Activated CD8-positive, alpha-beta memory T cell treated with anti-CD3 and anti-CD28 coated beads for 48 hours (primary cell): Measurements from ENCODE around the gene MFNG.
"Not testable (repeated sequence)": the region's sequence is repeated elsewhere in the genome, so short reads cannot be mapped to it uniquely, and the experiment has no call there.

Experiments used
- DNase-seq, 3 experiments: peaks; one replicate each; pipeline ENCODE4 v3.0.0-alpha.2; 2020; ENCODE audit warnings: low read depth in 2 of 3, low spot score in 2 of 3

Gene MFNG

DNA sequence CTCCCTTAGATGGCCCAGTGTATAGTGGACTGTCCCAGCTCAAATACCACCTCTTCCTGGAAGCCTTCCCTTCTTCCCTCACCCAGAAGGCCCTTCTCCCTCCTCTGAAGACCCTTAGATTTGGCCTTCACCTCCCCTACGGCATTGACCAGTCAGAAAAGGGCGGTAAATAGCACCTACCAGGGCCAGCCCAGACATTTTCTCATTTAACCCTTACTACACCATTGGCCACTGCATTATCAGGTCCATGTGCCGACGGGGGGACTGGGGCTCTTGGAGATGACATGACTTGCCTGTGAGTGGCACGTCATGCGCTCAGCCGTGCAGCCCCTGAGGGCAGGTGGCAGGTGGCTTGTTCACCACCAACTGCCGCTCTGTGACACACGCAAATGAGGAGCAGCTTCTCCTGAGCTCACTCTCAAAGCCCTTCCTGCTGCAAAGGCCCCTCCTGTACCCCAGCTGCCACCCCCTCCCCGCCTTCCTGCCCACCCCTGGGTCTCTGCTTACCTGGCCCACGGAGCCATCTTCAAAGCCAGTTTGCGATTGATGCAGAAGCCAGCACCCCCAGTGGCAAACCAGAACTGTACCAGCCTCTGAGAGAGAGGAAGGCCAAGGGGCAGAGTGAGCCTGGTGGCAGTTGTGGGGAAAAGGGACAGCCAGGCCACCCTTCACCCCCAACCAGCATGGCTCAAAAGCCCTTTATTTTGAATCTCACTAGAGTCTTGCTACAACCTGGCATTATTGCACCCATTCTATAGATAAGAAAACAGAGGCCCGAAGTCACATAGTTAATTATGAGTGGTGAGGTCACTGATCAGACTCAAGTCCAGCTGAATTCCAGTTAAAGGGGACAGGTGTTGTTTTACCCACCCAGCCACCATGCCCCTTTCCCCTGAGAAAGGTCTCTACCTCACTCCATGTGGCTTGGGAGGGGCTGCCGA is 9.5 kb downstream of the MFNG start:
- no peak for DNase-seq

DNA sequence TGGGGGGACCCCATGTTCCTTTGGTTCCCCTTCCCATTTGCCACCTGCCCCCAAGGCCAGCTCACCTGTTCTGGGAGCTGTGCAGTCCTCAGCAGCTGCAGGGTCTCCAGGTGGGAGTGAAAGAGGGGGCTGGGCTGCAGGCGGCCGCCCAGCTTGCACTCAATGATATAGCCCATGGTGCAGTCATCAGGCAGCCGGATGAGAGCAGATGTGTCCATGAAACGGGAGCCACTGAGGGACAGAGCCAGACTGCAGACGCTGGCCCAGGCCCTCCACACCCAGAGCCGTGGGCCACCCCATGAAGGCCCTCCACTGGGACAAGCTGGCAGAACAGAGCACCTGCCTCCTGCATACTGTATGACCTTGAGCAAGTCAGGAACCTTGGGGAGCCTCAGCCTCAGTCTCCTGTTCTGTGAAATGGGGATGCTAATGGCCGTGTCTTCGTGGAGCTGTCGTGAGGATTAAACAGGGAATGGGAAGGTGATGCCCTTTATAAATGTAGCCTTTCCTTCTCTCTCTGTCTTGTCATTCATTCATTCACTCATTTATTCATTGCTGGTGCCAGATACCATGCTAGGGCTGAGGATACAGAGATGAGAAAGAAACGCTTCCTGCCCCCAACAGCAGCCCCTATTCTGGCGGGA is 11.6 kb downstream of the MFNG start:
- no peak for DNase-seq

DNA sequence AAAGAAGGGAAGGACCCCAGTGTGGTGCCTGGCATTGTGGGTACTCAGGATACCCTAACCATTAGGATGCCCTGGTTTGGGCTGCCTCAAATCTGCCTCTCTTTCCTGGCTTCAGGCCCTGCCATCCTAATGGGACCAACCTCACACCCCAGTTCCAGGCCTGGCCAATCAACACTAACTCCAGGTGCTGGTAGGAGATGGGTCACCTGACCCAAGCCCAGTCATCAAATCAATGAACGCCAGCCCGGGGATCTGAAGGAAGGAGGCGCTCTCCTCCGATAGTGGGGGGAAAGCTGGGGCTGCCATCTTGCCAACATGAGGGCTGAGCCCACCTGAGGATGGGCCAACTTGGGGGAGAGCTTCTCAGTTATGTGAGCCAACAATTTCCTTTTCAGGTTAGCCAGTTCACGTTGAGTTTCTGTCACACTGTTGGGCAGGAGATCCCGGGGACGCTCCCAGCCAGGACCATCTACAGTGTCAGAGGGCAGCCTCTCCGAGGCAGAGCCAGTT is 12.7 kb downstream of the MFNG start:
- no peak for DNase-seq

DNA sequence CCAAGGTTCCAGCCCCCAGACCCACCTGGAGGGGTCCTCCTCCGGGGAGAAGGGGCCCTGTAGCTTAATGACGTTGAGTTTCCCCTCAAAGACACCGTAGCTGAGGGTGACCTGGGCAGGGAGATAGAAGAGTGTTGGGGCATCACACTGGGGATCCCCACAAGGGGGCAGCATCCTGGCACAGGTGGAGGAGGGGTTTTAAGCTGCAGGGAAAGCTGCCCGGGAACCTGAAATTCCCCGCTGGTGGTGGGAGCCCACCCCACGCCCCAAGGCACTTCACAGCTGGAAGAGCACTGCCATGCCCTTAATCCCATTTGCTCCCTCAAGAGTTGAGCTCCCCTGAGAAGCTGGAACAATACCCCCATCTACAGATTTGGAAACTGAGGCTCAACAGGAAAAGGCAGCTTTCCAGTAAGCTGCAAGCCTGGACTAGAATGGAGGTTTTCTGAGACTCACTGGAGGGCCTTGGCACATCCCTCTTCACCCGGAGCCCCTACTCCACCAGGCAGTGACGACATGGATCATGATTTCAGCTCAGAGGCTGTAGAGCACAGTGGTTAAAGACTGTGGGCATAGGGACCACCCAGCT is 13.7 kb downstream of the MFNG start:
- no peak for DNase-seq

DNA sequence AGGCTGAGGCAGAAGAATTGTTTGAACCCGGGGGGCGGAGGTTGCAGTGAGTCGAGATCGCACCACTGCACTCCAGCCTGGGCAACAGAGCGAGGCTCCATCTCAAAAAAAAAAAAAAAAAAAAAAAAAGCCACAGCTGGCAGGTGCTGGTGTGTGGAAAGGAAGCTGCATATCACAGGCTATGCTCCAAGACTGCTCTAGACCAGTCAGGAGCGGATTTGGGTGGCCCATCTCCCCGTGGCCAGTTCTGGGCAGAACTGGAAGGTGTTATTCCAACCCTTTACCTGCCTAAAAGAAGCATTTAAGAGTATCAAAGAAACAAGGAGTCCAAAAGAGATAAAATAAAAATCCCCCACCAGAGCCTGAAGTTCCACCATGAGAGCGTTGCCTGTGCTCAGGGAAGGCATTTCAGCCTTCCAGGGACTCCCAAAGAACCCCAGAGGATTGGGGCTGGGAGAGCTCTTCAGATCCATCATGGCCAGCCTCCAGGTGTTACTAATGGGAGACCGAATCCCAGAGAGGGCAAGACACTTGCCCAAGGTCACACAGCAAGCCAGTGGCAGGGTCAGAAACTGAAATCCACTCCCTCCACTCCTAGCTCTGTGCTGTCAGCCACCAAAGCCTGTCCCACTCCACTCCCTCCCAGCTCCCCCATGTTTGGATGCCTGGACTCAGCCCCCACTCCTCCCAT is 14.3 kb downstream of the MFNG start:
- DNase-seq: no peak

DNA sequence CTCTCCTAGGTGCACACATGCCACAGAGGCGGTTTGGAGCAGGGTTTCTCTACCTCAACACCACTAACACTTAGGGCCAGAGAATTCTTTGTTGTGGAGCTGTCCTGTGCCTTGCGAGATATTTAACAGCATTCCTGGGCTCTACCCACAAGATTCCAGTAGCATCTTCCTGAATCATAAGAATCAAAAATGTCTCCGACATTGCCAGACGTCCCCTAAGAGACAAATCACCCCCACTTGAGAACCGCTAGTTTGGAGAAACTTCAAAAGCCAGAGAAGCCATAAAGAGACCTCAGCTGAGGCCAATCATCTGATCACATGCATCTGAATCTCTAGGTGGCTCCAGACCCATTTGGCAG is 16.1 kb downstream of the MFNG start:
- DNase-seq: no peak

DNA sequence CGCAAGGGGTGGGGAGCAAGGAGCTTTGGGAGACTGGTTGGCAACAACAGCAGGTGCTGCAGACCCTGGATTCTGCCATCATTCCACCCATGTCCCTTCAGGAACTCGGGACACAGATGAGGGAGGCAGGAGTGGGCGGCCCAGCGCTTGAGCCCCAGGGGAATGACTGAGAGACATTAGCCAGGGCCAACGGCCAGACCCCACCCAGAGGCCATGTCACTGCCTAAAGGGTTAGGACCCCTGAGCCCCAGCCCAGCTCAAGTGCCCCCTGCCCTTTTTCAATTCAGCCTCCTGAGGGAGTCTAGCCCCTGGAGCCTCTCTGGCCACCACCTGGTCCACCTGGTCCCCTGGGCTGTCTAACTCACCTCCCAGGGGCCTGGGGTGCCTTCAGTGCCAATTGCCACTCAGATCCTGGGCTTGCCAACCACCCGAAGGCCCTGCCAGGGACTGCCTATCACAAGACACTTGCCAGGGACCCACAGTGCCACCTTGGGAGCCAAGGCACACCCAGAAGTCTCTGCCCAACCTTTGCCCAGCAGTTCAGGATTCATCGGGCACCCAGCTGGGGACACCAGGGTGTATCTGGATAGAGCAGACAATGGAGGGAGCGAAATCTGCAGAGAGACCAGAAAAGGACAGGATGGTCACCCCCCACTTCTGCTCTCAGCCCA is 16.6 kb downstream of the MFNG start:
- DNase-seq: no peak

DNA sequence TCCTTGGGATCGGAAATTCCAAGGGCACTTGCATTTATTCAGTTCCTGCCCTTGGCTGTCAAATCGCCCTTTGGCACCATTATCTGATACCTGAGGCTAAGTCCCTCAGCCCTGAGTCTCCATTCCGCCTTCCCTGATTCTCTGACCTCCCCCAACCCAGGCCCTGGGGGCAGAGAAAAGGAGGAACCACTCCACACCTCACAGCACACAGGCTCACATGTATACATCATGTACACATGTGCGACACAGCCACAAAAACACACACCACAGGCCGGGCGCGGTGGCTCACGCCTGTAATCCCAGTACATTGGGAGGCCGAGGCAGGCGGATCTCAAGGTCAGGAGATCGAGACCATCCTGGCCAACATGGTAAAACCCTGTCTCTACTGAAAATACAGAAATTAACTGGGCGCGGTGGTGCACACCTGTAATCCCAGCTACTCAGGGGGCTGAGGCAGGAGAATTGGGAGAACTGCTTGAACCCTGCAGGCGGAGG is 17.9 kb downstream of the MFNG start:
- not testable (repeated sequence) for DNase-seq

DNA sequence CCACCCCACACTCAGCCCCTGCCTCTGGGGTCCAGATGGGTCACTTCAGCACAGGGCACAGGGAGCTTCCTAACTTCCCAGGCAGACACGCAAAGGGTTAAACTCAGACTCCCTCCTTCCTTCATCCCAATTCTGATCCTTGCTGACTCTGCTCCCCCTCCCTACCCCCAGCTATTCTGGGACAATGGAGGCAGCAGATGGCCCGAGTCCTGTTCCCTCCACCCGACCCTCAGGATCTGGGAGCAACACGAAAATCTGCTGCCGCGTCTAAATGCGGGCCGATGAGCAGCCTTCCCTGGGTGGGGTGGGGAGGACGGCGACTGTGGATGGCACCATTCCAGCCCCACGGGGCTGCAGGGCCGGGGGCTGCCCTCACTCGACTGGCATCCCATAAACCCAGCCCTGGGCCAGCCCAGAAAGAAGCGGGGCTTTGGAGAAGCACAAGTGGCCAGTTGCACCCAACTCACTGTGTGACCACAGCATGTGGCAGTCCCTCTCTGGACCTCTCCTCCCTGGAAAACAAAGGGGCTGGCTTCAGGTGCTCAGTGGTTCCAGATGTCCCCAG is 18.7 kb downstream of the MFNG start:
- no peak for DNase-seq

DNA sequence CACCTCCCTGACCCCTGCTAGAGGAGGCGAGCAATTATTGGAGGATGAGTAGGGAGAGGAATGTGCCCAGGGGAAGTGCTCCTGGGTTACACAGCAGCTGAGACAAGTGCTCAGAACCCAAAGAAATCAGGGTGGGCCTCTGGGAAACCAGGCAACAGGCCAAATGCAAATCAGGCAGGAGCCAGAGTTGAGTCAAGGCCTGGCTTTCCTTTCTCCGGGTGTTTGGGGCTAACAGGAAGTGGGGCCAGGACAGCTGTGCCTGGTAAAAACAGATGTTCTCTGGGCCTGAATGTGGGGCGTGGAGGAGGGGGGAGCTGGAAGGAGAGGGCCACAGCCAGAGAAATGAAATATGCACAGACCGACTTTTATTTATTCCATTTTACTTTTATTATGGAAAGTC is 22.0 kb downstream of the MFNG start:
- DNase-seq: no peak

DNA sequence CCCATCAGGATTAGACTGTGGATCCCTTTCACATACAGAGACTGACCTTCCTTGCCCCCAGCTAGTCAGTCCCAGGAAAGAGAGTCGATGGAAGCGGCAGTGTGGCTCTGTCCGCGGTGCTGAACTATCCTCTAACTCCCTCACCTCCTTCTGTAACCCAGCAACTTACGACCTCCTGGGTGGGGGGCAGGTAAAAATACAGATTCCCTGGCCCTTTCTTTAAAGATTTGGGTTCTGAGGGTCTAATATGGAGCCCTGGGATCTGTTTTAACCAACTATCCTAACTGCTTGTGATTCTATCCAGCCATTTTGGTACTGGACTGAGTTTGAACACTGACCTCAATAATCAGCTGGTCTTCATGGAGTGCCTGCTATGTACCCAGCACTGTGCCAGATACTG is 23.2 kb downstream of the MFNG start:
- no peak for DNase-seq

DNA sequence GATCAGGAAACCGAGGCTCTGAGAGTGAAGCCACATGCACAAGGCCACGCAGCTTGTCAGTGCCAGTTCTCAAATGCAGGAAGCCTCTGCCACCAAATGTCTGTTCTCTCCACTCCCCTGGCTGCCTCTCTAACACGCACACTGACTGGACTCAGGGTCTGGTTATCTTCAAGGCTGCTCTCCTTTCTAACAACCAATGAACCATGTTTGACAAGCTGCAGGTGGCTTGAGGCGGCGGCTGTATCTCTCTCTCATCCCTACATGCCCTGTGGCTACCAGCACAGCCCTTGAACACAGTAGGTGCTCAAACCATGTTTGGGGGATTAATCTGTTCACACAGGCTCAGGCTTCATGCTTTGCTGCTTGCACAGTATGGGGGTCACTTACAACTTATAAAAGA is 23.7 kb downstream of the MFNG start:
- no peak for DNase-seq

DNA sequence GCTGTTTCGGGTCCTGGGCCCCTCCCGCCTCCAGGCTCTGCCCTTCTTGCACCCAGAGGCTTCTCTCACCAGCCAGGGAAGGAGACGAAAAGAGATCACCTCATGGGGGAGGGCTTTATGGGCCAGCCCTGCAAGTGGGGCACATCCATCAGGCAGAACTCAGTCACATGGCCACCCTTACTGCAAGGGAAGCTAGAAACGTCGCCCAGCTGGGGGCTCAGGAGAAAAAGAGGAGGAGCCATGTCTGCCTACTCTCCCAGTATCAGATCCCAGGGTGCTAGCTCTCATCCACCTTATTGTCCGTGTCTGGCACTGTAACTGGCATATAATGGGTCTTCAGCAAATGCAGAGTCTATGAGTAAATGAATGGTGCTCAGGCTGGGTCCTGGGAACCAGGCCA is 24.2 kb downstream of the MFNG start:
- no peak for DNase-seq

DNA sequence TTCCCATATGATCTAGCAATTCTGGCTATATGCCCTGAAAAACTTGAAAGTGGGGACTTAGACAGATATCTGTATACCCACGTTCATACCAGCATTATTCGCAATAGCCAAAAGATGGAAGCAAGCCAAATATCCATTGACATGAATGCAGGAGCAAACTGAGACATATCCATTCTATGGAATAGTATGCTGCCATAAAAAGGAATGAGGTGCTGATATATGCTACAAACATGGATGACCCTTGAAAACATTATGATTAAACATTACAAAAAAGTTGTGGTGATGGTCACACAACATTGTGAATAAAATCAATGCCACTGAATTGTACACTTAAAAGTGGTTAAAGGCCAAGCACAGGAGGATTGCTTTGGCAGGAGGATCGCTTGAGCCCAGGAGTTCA is 25.5 kb downstream of the MFNG start:
- DNase-seq: no peak

DNA sequence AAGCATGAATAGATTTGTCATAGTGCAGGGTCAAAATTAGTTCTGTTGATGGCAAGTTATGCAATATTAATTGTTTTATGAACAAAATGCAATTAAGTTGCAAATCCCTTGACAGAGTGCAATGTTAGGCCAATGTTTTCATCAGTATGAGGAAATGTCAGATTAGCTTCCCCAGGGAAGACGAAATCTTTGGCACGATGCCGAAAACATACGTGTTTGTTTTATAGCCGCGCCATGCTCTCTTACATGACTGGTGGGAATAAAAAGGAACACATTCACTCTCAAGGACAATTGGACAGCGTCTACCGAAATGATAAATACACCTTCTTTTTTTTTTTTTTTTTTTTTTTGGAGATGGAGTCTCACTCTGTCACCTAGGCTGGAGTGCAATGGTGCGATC is 27.0 kb downstream of the MFNG start:
- no peak for DNase-seq

DNA sequence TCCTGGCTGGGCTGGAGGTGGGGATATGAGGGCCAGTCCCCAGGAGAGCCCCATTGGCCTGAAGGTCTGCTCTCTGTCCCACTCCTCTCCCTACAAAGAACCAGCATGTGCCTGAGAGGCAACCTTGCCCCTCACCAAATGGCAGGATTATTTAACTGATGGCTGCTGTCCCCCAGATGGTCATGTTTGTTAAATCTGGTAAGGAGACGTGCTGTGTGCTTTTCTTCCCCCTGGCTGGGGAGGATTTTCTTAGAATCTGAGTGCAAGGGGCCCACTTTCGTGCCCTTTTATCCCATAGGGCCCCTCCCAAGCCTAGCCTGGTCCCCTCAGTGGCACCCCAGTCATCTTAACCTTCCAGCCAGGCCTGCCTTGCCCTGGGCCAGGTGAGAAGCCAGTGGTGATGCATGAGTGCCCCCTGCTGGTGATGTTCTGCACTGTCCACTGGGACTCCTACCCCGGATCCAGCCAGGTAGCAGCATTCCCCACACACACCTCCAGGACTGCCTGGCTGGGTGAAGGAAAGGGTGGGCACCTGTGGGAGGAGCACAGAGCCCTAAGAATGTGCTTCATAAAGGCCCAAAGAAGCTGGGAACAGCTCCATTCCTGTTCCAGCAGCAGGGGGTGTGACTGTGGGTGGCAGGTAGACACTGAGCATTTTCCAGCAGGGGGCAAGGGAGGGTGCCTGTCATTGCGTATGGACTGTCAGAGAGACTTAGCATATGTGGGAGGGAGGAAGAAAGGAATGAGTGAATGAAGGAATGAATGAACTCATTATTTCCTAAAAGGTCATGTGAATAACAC is 28.9 kb downstream of the MFNG start:
- DNase-seq: peak; percentile 50 to 93 (median 89)

DNA sequence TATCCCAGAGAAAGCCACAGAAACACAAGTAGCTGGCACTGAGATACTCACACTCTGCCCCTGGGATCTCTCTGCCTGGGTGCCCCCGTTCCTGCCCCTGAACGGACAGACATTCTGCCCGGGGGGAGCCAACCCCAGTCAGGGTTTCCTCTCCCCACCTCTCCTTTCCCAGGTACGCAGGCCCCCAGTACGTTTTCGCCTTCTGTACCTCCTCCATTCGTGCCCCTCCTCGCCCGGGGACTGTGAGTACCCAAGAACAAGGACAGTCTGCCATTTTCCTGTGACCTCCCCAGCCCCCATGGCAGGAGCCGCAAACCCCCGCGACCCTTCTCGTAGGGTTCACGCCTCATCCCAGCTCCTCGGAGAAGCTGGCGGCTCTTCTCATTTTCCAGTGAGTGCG is 29.8 kb downstream of the MFNG start:
- DNase-seq: no peak

DNA sequence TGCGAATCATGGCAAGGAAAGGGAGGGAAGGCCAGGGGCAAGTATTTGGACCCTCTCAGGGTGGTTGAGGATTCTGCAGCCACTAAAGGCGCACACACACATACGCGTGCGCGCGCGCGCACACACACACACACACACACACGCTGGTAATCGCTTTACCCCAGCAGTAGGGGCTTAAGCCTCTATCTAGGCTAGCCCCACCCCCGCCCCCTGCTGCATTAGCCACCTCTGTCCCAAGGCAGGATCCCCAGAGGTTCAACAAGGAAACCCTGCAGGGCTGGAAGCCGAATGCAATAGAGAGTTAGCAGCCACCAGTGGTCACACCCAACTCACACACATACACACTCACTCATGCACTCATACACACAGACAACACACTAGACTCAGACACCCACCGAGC is 30.3 kb downstream of the MFNG start:
- DNase-seq: no peak

DNA sequence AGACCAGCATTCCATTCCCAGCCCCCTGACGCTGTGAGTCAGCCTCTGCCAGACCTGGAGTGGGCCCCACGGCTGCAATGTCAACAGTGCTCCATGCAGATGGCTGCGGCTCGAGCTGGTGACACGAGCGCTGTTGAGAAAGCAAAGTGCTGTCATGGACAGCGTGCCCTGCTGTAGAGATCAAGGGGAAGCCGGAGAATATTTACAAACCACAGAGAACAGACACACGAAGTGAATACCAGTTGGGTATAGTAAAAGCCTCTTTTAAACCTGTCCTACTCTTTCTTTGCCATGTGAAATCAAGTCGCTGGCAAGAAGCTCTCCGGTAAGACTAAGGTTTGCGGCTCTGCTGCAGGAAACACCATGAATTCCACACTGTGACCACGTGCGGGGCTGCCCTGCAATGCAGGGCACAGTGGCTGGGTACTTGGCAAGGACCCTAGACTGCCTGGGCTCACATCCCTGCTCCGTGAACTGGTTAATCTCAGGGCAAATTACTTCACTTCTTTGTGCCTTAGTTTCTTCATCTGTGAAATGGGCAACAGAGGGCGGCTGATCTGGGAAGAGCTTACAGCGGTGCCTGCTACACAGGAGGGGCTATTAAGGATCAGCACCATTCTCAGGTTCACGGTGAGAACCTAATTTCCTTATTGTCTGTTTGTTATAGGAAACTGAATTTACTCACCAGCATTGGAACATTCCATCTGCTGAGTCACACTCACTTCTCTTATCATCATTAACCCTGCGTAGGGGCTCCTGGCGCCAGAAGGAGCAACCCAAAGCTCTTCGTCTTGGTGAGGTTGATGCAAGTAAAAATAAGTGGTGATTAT is 31.1 kb downstream of the MFNG start:
- DNase-seq: no peak
